ENCODE data around the gene ACOX1. TPM values are rescaled to one million over a fixed set of nuclear protein-coding genes. Genes with fewer than 3 reads are reported as not detected.

Gene ACOX1
- total RNA-seq, 1 donor from 2014 or later, result 65.8 TPM

DNA sequence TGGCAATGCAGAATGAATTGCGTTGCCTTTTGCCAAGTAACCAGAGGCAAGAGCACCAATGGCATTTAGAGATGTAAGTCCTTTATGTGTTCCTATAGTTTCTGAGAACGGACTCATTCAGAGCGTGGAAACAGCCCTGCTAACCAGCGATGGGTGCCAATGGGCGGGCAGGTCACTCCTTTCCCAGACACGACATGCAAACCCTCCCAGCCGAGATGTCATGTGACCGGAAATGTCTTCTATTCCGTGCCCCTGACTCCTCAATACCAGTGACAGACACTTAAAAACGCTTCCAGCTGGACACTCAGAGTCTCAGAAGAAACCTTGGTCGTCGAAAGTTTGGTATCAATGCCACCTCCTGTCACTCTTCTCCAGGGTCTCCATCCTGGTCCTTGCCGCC, 41.3 kb downstream of the ACOX1 start:
- DNase-seq (ENCODE audit: low read depth, low spot score), result no peak

- no peak for DNase-seq (ENCODE audit: low read depth, low spot score)
Observed at GRCh38 chr17:75933808-75934207, 45.2 kb downstream of the ACOX1 start.

- no peak for DNase-seq (ENCODE audit: low read depth, low spot score)
Observed at GRCh38 chr17:75932852-75933251, 46.1 kb downstream of the ACOX1 start.

DNA sequence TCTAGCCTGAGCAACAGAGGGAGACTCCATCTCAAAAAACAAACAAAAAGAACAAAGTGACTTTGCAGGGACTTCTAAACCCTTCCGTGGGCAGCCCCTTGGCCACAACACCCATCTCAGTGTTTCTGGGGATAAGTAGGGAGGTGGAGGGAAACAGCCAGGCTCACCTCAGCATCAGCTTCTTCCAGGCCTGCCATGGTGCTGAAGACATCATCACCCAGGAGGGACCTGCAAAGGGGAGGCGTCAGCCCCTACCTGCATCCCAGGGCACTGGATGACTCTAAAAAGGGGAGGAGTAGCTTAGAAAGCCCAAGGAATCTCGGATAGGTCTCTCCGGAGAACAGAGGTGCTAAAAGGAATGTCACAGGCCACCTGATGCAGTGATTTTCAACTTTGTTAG, 47.9 kb downstream of the ACOX1 start:
- DNase-seq (ENCODE audit: low read depth, low spot score), result no peak

DNA sequence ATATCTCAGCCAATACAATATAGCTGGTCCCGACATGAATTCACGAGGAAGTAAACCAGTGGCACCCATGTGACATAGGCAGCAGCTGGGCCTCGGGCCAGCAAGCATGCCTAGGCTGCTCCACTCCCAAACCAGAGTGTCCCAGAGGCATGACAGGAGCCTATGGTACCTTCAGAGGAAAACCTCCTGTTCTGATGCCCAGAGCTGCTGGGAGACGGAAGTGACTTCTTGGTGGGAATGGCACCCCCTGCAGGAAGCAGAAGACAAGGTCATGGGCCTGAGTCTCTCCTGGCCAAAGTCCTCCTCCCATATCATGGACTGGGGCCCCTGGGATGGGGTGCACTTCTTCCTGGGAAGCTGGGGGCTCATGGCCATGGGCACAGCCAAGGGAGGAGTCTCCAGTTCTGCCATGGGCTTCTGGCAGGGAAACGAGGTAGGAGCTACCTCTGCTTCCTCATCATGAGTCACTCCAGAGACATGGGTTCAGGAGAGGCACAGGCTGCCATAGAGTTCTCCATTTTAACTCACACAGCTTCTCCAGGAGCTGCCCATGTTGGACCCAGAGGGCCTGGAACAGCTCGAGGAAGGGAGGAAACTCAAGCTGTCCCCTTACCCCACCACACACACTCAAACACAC, 51.6 kb downstream of the ACOX1 start:
- DNase-seq (ENCODE audit: low read depth, low spot score), result no peak

GRCh38 chr17:75926456-75926855, 52.5 kb downstream of the ACOX1 start:
- DNase-seq (ENCODE audit: low read depth, low spot score), result no peak

DNA sequence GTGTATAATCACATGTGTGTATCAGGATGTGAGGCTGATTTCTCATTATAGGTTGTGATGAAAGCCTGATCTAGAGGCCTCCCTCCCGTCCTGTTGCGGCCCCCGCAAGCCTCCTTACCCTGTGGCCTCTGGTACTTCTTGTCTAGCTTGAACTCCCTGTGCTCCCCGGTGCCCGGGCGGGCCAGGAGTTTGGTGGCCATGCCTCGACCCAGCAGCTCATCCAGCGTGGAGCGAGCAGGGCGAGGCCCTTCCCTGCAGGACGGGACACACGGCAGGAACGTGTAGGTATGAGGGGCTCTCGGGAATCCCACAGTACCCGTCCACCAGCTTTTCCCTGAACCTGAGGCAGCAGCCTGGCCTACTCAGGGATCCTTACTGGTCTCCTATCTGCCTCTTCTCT, 53.1 kb downstream of the ACOX1 start:
- DNase-seq (ENCODE audit: low read depth, low spot score), result no peak

- no peak for DNase-seq (ENCODE audit: low read depth, low spot score)
Observed at GRCh38 chr17:75925103-75925502, 53.9 kb downstream of the ACOX1 start.

- no peak for DNase-seq (ENCODE audit: low read depth, low spot score)
Observed at GRCh38 chr17:75922963-75923874, 55.7 kb downstream of the ACOX1 start.

DNA sequence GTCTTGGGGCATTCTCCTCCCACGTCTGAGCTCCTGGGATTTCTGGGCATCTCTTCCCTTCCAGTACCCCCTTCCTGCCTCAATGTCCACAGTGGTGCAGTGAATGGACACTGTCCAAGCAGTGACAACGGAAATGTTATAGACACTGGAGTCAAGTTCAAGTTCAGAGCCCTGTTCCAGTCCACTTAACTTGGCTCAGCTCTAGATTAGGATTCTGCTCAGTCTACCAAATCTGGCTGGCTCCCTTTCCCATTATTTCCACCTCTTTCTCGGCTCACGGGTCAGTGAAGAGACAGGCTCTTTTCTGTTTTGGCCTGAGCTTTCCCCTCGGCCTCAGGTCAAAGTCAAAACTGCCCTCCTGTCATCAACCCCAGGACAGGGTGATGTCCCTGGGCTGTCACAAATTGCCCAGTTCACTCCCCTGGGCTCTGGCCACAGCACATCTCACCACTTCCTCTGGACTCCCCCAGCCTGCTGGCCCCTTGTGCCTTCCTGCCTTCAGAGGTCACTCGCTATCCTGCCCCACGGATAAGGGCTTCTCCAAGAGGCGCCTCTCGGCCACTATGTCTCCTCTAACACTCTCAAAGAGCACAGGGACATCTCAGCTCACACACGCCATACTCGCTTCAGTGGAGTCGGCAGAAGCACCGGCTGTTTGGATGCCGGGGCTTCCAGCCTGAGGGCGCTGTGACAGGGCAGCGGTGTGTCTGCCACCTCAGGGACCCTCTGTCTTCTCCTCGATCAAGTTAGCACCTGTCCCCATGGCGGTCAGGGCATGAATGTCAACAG, 56.6 kb downstream of the ACOX1 start:
- DNase-seq (ENCODE audit: low read depth, low spot score), result no peak

DNA sequence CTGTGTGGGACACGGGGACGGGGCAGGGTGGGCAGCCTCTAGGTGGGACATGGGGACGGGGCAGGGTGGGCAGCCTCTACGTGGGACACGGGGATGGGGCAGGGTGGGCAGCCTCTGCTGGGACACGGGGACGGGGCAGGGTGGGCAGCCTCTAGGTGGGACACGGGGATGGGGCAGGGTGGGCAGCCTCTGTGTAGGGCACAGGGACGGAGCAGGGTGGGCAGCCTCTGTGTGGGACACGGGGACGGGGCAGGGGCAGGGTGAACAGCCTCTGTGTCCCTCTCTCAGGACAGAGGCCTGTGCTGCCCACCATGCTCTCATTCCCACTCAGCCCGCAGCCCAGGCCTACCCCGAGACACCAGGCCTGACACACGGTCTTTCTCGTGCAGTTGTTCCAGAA, 57.4 kb downstream of the ACOX1 start:
- no peak for DNase-seq (ENCODE audit: low read depth, low spot score)

GRCh38 chr17:75920045-75920560, 58.9 kb downstream of the ACOX1 start:
- no peak for DNase-seq (ENCODE audit: low read depth, low spot score)

- no peak for DNase-seq (ENCODE audit: low read depth, low spot score)
Observed at GRCh38 chr17:75919611-75920010, 59.4 kb downstream of the ACOX1 start.

GRCh38 chr17:75917917-75918445, 61.0 kb downstream of the ACOX1 start:
- no peak for DNase-seq (ENCODE audit: low read depth, low spot score)

- no peak for DNase-seq (ENCODE audit: low read depth, low spot score)
Observed at GRCh38 chr17:75917141-75917916, 61.6 kb downstream of the ACOX1 start.

DNA sequence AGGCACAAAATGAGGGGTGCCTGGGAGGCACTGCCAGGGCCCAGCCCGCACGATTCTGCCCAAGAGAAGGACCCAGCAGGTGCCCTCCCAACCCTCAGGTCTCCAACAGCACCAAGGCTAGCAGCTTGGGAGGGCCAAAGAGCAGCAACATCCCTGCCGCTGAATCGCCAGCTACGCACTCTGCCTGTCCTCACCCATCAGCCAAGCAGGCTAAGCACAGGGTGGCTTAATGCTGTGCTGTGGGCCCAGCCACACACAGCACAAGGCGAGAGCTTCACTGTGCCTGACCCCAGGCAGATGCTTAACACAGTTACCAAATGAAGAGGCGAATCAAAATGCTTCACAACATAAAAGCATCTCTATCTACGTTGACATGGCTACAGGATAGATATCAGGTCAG, 63.7 kb downstream of the ACOX1 start:
- DNase-seq (ENCODE audit: low read depth, low spot score), result no peak

GRCh38 chr17:75914643-75915267, 64.2 kb downstream of the ACOX1 start:
- no peak for DNase-seq (ENCODE audit: low read depth, low spot score)

GRCh38 chr17:75913537-75914210, 65.3 kb downstream of the ACOX1 start:
- DNase-seq (ENCODE audit: low read depth, low spot score), result no peak

DNA sequence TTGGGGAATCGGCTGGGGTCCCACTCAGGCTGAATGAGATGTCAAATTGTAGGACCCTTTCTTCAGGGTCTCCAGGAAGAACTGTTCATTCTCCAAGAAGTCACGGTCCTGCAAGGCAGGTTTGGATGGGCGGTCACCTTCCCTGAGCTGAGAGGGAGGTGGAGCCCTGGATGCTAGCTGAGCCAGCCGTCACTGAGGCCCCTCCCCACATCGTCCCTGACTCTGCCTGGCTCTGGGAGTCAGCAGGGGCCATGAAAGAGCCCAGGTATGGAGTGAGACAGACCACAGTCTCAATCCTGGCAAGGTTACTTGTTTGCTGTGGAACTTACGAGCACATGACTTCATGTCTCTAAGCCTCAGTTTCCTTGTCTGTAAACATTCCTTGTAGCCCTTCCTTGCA, 68.3 kb downstream of the ACOX1 start:
- no peak for DNase-seq (ENCODE audit: low read depth, low spot score)

DNA sequence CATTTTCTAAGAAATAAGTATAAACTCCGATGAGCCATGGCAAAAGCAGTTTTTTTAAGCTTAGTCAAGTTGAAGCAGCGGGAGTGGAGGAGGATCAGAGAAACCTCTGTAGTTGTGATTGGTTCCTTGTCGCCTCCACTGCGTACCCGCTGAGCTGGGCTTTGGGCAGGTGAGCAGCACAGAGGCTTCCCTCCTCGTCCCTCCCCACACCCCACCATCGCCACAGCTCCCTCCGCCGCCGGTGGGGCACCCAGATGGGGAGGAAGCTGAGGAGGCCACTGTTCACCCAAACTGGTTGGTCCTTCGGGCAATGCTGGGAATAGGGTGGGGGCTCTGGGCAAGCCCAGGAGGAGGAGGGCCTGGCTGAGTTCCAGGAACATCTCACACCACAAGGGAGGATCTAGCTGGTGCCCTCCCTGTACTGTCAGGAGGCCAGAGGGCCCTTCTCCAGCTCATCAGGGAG, 69.1 kb downstream of the ACOX1 start:
- no peak for DNase-seq (ENCODE audit: low read depth, low spot score)

All from pulmonary artery endothelial cell (primary cell).